Neuron (in vitro differentiated cells): ENCODE data around the gene KCNN1.

ENCODE experiments used
- H2AFZ ChIP-seq: one replicate; pipeline ENCODE4 v1.6.1; 2013; ENCODE audit warnings: low read depth, mild to moderate bottlenecking, inconsistent platforms, low read length, moderate library complexity
- H3K27me3 ChIP-seq: one replicate; pipeline ENCODE4 v1.6.1; 2013; ENCODE audit warnings: low read length; ENCODE audit not compliant: insufficient read depth
- H3K36me3 ChIP-seq: one replicate; pipeline ENCODE4 v1.6.1; 2013; ENCODE audit warnings: low read length; ENCODE audit not compliant: insufficient read depth
- H3K4me1 ChIP-seq: one replicate; pipeline ENCODE4 v1.6.1; 2013; ENCODE audit warnings: low read length; ENCODE audit not compliant: insufficient read depth
- H3K4me3 ChIP-seq: 2 replicates; pipeline ENCODE4 v1.5.1; 2013; ENCODE audit warnings: mild to moderate bottlenecking, low read length, moderate library complexity
- H3K9me3 ChIP-seq: one replicate; pipeline ENCODE4 v1.6.1; 2013; ENCODE audit warnings: low read length

The KCNN1 gene

GRCh38 chr19:17938092-17938845, 28.6 kb upstream of the KCNN1 start:
- no peaks in the 10 kb centered on the region for H3K27me3 ChIP-seq
- no peak overlapping the region for H3K4me3 ChIP-seq
- peaks cover 7% of the 10 kb centered on the region for H3K4me1 ChIP-seq
- H2AFZ ChIP-seq: no peak overlapping the region
- no peaks in the 10 kb centered on the region for H3K9me3 ChIP-seq
- H3K36me3 ChIP-seq: peaks cover 24% of the 10 kb centered on the region

DNA sequence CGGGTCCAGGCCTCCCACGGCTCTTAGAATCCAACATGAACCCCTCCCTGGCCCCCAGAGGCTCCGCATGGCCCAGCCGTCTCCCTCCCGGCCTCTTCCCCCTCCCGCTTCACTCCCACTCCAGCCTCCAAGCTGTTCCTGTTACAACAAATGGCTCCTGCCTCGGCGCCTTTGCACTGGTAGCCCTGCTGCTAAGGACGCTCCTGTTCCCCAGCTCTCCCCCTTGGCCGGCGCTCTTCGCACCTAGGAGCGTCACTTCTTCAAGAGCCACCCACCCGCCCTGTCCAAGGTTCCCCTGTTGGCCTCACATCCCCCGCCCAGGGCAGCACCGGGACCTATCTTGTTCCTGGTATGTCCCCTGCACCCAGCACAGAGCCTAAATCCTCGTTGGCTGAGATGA, 24.7 kb upstream of the KCNN1 start:
- no peaks in the 10 kb centered on the region for H3K9me3 ChIP-seq
- H2AFZ ChIP-seq: no peak overlapping the region
- no peaks in the 10 kb centered on the region for H3K27me3 ChIP-seq
- H3K4me3 ChIP-seq: no peak overlapping the region
- peaks cover 2% of the 10 kb centered on the region for H3K4me1 ChIP-seq
- peaks cover 27% of the 10 kb centered on the region for H3K36me3 ChIP-seq

- Histone ChIP-seq H3K9me3 (no peaks in the 10 kb centered on the region), H3K36me3 (peaks cover 27% of the 10 kb centered on the region), H2AFZ (no peak overlapping the region), H3K4me1 (peaks cover 6% of the 10 kb centered on the region), H3K4me3 (no peak overlapping the region), H3K27me3 (no peaks in the 10 kb centered on the region)
Observed at GRCh38 chr19:17942582-17943273, 24.2 kb upstream of the KCNN1 start.

DNA sequence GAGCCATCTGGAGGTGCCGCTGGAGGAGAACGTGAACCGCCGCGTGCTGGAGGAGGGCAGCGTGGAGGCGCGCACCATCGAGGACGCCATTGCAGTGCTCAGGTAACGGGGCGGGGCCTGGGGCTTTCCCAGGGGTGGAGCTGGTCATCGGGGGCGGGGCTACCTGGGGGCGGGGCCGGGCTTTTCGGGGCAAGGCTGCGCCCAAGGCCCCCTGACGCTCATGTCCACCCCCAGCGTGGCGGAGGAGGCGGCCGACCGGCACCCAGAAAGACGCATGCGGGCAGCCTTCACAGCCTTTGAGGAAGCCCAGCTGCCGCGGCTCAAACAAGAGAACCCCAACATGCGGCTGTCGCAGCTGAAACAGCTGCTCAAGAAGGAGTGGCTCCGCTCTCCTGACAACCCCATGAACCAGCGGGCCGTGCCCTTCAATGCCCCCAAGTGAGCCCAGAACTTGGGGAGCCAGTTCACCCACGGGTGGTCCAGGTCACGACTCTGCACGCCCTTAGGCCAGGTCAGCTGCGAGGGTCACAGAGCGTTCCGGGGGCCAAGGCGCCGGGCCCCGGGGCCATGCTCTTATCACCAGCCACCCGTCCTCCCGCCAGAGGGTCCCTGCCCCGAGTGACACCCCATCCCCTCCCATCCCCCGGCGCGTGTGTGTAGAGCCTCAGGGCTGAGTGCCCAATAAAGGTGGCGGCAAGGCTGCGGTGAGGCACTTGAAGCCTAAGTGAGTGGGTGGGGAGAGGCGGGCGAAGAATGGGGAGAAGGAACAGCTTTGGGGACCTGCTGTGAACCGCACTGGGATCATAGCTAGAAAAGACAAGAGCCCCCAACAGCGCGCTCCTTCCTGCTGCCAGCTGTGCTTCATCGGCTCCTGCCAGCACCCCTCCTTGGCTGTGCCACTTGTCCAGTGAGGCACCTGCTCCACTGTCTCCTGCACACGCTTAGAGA, 23.4 kb upstream of the KCNN1 start:
- H3K4me3 ChIP-seq: no peak overlapping the region
- no peaks in the 10 kb centered on the region for H3K9me3 ChIP-seq
- peaks cover 26% of the 10 kb centered on the region for H3K36me3 ChIP-seq
- no peaks in the 10 kb centered on the region for H3K27me3 ChIP-seq
- peaks cover 7% of the 10 kb centered on the region for H3K4me1 ChIP-seq
- no peak overlapping the region for H2AFZ ChIP-seq

GRCh38 chr19:17944301-17944700, 22.6 kb upstream of the KCNN1 start:
- H2AFZ ChIP-seq: no peak overlapping the region
- no peaks in the 10 kb centered on the region for H3K9me3 ChIP-seq
- H3K27me3 ChIP-seq: no peaks in the 10 kb centered on the region
- no peak overlapping the region for H3K4me3 ChIP-seq
- H3K4me1 ChIP-seq: peaks cover 14% of the 10 kb centered on the region
- peaks cover 22% of the 10 kb centered on the region for H3K36me3 ChIP-seq

DNA sequence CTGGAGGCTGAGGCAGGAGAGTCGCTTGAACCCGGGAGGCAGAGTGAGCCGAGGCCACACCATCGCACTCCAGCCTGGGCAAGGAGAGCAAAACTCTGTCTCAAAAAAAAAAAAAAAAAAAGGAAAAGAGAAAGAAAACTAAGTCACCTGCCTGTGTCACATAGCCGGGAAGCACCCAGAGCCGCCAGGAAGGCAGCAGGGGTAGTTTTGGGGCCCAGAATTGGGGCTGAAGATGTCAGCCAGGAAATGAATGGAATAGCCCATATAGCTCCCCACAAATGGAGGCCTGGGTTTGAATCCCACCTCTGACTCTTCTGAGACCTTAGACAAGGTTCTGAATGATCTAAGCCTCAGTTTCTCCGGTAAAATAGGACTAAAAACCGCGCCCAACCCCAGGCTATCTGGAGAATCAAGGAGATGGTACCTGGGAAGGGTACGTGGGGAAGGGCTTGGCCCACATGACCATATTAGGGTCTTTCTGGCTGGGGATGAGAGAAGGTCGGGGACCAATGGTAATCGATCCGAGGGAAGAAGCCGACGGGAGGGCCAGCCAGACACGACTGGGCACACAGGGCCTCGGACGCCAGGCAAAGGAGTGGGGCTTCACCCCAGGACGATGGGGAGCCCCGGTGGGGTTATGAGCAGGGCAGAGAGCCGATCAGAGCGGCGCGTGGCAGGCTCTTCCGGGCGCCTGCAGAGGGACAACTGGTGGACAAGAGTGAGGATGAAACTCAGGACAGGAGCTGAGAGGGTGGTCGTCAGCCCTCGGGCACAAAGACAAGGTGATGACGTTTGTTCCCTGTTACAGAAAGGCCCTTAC, 19.7 kb upstream of the KCNN1 start:
- Histone ChIP-seq H2AFZ (no peak overlapping the region), H3K9me3 (no peaks in the 10 kb centered on the region), H3K27me3 (no peaks in the 10 kb centered on the region), H3K4me3 (peak overlapping the region; percentile 39), H3K36me3 (peaks cover 10% of the 10 kb centered on the region), H3K4me1 (peaks cover 40% of the 10 kb centered on the region)

- Histone ChIP-seq H3K4me1 (peaks cover 48% of the 10 kb centered on the region), H2AFZ (no peak overlapping the region), H3K36me3 (peaks cover 6% of the 10 kb centered on the region), H3K9me3 (no peaks in the 10 kb centered on the region), H3K27me3 (no peaks in the 10 kb centered on the region), H3K4me3 (peak overlapping the region; percentile 39)
Observed at GRCh38 chr19:17947815-17948513, 18.9 kb upstream of the KCNN1 start.

DNA sequence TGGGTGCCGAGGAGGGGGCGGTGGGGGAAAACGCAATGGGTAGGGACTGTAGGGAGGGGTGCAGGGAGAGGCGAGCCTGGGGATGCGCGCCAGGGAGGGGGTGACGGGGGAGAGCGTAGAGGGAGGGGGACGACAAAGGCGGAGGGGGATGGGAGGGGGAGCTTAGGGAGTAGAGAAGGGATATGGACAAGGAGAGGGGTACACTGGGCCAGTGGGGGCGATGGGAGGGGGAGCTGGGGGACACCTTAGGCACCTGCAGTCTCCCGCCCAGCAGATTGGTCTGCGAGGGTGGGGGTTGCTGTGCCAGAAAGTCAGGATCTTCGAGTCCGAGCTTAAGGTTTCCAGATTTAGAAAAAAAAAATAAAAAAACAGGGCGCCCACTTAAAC, 18.4 kb upstream of the KCNN1 start:
- H3K4me3 ChIP-seq: peak overlapping the region; percentile 31
- no peak overlapping the region for H2AFZ ChIP-seq
- H3K9me3 ChIP-seq: no peaks in the 10 kb centered on the region
- H3K27me3 ChIP-seq: no peaks in the 10 kb centered on the region
- peaks cover 52% of the 10 kb centered on the region for H3K4me1 ChIP-seq
- peaks cover 5% of the 10 kb centered on the region for H3K36me3 ChIP-seq

DNA sequence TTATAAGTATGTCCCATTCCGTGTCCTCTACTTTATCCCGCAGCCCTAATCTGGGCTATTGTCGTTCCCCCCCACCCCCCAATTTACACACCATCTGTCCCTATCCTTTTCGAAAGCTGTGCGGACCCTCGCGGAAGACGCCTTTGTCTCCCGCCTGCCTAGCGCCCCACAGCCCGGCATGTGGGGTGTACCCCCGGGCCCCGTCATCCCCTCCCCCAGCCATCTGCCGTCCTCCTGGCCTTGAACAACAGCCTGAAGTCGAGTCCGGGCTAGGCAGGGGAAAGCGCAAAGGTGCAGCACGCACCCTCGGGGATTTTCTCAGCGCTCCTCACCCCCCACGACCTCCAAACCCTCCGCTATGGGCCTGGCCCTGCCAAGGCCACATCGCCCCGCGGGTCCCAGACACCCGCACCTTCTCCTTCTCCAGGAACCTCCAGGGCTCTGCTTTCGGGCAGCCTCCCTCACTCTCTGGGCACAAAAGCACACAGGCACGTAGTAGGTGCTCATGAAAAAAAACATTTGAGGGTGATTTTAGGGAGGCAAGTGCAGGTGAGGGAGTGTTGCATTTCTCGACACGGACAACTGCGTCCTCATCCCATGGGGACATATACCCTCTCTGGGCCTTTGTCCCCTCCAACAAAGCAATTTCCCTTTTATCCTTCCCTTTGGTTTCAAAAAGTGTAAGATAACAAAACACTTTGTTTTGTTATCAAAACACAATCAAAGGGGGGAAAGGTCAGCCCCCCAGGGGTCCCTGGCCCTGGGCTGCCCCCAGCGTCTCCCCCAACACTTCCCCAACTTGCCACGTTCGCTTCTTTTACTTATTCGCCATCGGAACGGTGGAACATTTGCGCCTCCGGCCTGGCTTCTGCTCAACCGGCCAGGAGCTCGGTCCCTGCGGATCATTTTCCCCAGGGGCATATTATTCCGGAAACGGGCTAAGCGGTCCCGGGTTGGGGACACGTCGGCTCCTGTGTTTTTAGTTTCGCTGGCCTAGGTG, 17.7 kb upstream of the KCNN1 start:
- Histone ChIP-seq H3K36me3 (peaks cover 3% of the 10 kb centered on the region), H3K4me3 (peak overlapping the region; percentile 60), H3K4me1 (peaks cover 55% of the 10 kb centered on the region), H2AFZ (no peak overlapping the region), H3K9me3 (no peaks in the 10 kb centered on the region), H3K27me3 (no peaks in the 10 kb centered on the region)

GRCh38 chr19:17949956-17950309, 17.0 kb upstream of the KCNN1 start:
- no peaks in the 10 kb centered on the region for H3K9me3 ChIP-seq
- H3K4me3 ChIP-seq: peak overlapping the region; percentile 60

More at GRCh38 chr19:17949956-17950309, 17.0 kb upstream of the KCNN1 start:
- Histone ChIP-seq H3K27me3 (no peaks in the 10 kb centered on the region), H3K4me1 (peaks cover 55% of the 10 kb centered on the region), H3K36me3 (peaks cover 3% of the 10 kb centered on the region), H2AFZ (no peak overlapping the region)
